ENCODE measurements around the gene MAP10. TPM values are rescaled to one million over a fixed set of nuclear protein-coding genes. Genes with fewer than 3 reads are reported as not detected.

The MAP10 gene
- total RNA-seq, 5 donors from 2014 or later (not counting 1 experiment from before 2014, with no cell fraction given) = 1.4 to 2.7 (median 1.5) TPM

- Mint-ChIP-seq H3K36me3 (no peaks in the 10 kb centered on the region), H3K4me1 (no peaks in the 10 kb centered on the region), H3K27me3 (peaks cover 0 to 8% of the 10 kb centered on the region in 2 donors), H3K9me3 (peaks cover 0 to 8% (median 5%) of the 10 kb centered on the region in 3 donors), H3K27ac (no peak overlapping the region), H3K4me3 (no peak overlapping the region)
- H3K36me3 ChIP-seq (ENCODE audit: control insufficient read depth in 2 of 2, extremely low read depth in 1 of 2, insufficient read depth in 1 of 2, low read length in 1 of 2) = no peaks in the 10 kb centered on the region
- H3K27me3 ChIP-seq (replicated peaks in 1 of 2; ENCODE audit: control insufficient read depth in 2 of 2, extremely low read depth in 1 of 2, insufficient read depth in 2 of 2, low read length in 1 of 2) = no peaks in the 10 kb centered on the region
- H3K27ac ChIP-seq (ENCODE audit: low read length) = no peak overlapping the region
- WGBS (ENCODE audit: insufficient coverage) = 40% methylated on average over 1 of the region's 6 CpGs
- CTCF ChIA-PET = no interaction called here
- POLR2A ChIA-PET = no interaction called here
- ATAC-seq (replicated peaks in 1 of 4) (no peak), DNase-seq (no peak)
- H3K4me3 ChIP-seq (ENCODE audit: control insufficient read depth in 1 of 2, extremely low read depth in 1 of 2, low read length in 1 of 2) = no peak overlapping the region
- H3K4me1 ChIP-seq (ENCODE audit: control insufficient read depth in 1 of 2, extremely low read depth in 1 of 2, insufficient read depth in 2 of 2, low read length in 2 of 2) = no peaks in the 10 kb centered on the region
- H3K9me3 ChIP-seq = peaks cover 5% of the 10 kb centered on the region
Measured at GRCh38 chr1:232841823-232842565, 36.8 kb downstream of the MAP10 start.

GRCh38 chr1:232844791-232845190, 39.6 kb downstream of the MAP10 start:
- Mint-ChIP-seq H3K4me3 (no peak overlapping the region), H3K9me3 (peaks cover 0 to 8% (median 5%) of the 10 kb centered on the region in 3 donors), H3K27me3 (peaks cover 0 to 8% of the 10 kb centered on the region in 2 donors), H3K27ac (no peak overlapping the region), H3K36me3 (no peaks in the 10 kb centered on the region), H3K4me1 (no peaks in the 10 kb centered on the region)
- no peaks in the 10 kb centered on the region for H3K36me3 ChIP-seq (ENCODE audit: control insufficient read depth in 2 of 2, extremely low read depth in 1 of 2, insufficient read depth in 1 of 2, low read length in 1 of 2)
- no peak for DNase-seq
- no peak for ATAC-seq (replicated peaks in 1 of 4)
- H3K4me3 ChIP-seq (ENCODE audit: control insufficient read depth in 1 of 2, extremely low read depth in 1 of 2, low read length in 1 of 2) = no peak overlapping the region
- no peaks in the 10 kb centered on the region for H3K4me1 ChIP-seq (ENCODE audit: control insufficient read depth in 1 of 2, extremely low read depth in 1 of 2, insufficient read depth in 2 of 2, low read length in 2 of 2)
- ChIA-PET CTCF (no interaction called here), POLR2A (no interaction called here)
- no peak overlapping the region for H3K27ac ChIP-seq (ENCODE audit: low read length)
- H3K9me3 ChIP-seq = peaks cover 5% of the 10 kb centered on the region
- no peaks in the 10 kb centered on the region for H3K27me3 ChIP-seq (replicated peaks in 1 of 2; ENCODE audit: control insufficient read depth in 2 of 2, extremely low read depth in 1 of 2, insufficient read depth in 2 of 2, low read length in 1 of 2)
- no CpG with 5 or more reads among the region's 5 CpGs for WGBS (ENCODE audit: insufficient coverage)

- ATAC-seq (replicated peaks in 1 of 4) = no peak
- 88% methylated on average over 2 of the region's 6 CpGs for WGBS (ENCODE audit: insufficient coverage)
- POLR2A ChIA-PET = no interaction called here
- CTCF ChIA-PET = no interaction called here
- H3K4me3 ChIP-seq (ENCODE audit: control insufficient read depth in 1 of 2, extremely low read depth in 1 of 2, low read length in 1 of 2) = no peak overlapping the region
- peaks cover 0 to 7% (median 5%) of the 10 kb centered on the region in 3 donors for H3K9me3 Mint-ChIP-seq
- H3K4me1 ChIP-seq (ENCODE audit: control insufficient read depth in 1 of 2, extremely low read depth in 1 of 2, insufficient read depth in 2 of 2, low read length in 2 of 2) = no peaks in the 10 kb centered on the region
- H3K36me3 ChIP-seq (ENCODE audit: control insufficient read depth in 2 of 2, extremely low read depth in 1 of 2, insufficient read depth in 1 of 2, low read length in 1 of 2) = no peaks in the 10 kb centered on the region
- no peaks in the 10 kb centered on the region for H3K4me1 Mint-ChIP-seq
- H3K36me3 Mint-ChIP-seq = no peaks in the 10 kb centered on the region
- H3K27ac Mint-ChIP-seq = no peak overlapping the region
- DNase-seq = no peak
- no peaks in the 10 kb centered on the region for H3K27me3 ChIP-seq (replicated peaks in 1 of 2; ENCODE audit: control insufficient read depth in 2 of 2, extremely low read depth in 1 of 2, insufficient read depth in 2 of 2, low read length in 1 of 2)
- no peak overlapping the region for H3K27ac ChIP-seq (ENCODE audit: low read length)
- H3K9me3 ChIP-seq = peaks cover 5% of the 10 kb centered on the region
- H3K27me3 Mint-ChIP-seq = peaks cover 0 to 8% of the 10 kb centered on the region in 2 donors
- no peak overlapping the region for H3K4me3 Mint-ChIP-seq
Measured at GRCh38 chr1:232845406-232845955, 40.3 kb downstream of the MAP10 start.

- Histone ChIP-seq H3K4me1 (ENCODE audit: control insufficient read depth in 1 of 2, extremely low read depth in 1 of 2, insufficient read depth in 2 of 2, low read length in 2 of 2) (no peaks in the 10 kb centered on the region), H3K9me3 (no peaks in the 10 kb centered on the region), H3K27me3 (replicated peaks in 1 of 2; ENCODE audit: control insufficient read depth in 2 of 2, extremely low read depth in 1 of 2, insufficient read depth in 2 of 2, low read length in 1 of 2) (peaks cover 0 to 3% of the 10 kb centered on the region in 2 experiments), H3K4me3 (ENCODE audit: control insufficient read depth in 1 of 2, extremely low read depth in 1 of 2, low read length in 1 of 2) (no peak overlapping the region), H3K27ac (ENCODE audit: low read length) (no peak overlapping the region), H3K36me3 (ENCODE audit: control insufficient read depth in 2 of 2, extremely low read depth in 1 of 2, insufficient read depth in 1 of 2, low read length in 1 of 2) (no peaks in the 10 kb centered on the region)
- CTCF ChIA-PET = no interaction called here
- Mint-ChIP-seq H3K4me1 (no peaks in the 10 kb centered on the region), H3K27me3 (peaks cover 1 to 5% of the 10 kb centered on the region in 2 donors), H3K27ac (no peak overlapping the region), H3K36me3 (no peaks in the 10 kb centered on the region), H3K9me3 (no peaks in the 10 kb centered on the region), H3K4me3 (no peak overlapping the region)
- POLR2A ChIA-PET = no interaction called here
- ATAC-seq (replicated peaks in 1 of 4) = no peak
- DNase-seq = no peak
- no CpG with 5 or more reads among the region's 5 CpGs for WGBS (ENCODE audit: insufficient coverage)
Measured at GRCh38 chr1:232851532-232851931, 46.3 kb downstream of the MAP10 start.

- ATAC-seq (replicated peaks in 1 of 4) = no peak
- ChIA-PET CTCF (no interaction called here), POLR2A (interaction anchor here in 1 of 2 donors (0.6 kb wide), 1 partner anchor 102 kb away, joined by 3 read pairs; no protein-coding TSS in a partner anchor)
- Histone ChIP-seq H3K36me3 (ENCODE audit: control insufficient read depth in 2 of 2, extremely low read depth in 1 of 2, insufficient read depth in 1 of 2, low read length in 1 of 2) (no peaks in the 10 kb centered on the region), H3K4me3 (ENCODE audit: control insufficient read depth in 1 of 2, extremely low read depth in 1 of 2, low read length in 1 of 2) (no peak overlapping the region), H3K4me1 (ENCODE audit: control insufficient read depth in 1 of 2, extremely low read depth in 1 of 2, insufficient read depth in 2 of 2, low read length in 2 of 2) (no peaks in the 10 kb centered on the region), H3K27ac (ENCODE audit: low read length) (no peak overlapping the region), H3K27me3 (replicated peaks in 1 of 2; ENCODE audit: control insufficient read depth in 2 of 2, extremely low read depth in 1 of 2, insufficient read depth in 2 of 2, low read length in 1 of 2) (peaks cover 0 to 3% of the 10 kb centered on the region in 2 experiments), H3K9me3 (no peaks in the 10 kb centered on the region)
- no peak for DNase-seq
- WGBS (ENCODE audit: insufficient coverage) = 86% methylated on average over 1 of the region's 7 CpGs
- H3K36me3 Mint-ChIP-seq = no peaks in the 10 kb centered on the region
- no peak overlapping the region for H3K27ac Mint-ChIP-seq
- H3K4me1 Mint-ChIP-seq = no peaks in the 10 kb centered on the region
- H3K9me3 Mint-ChIP-seq = no peaks in the 10 kb centered on the region
- H3K27me3 Mint-ChIP-seq = peaks cover 1 to 5% of the 10 kb centered on the region in 2 donors
- H3K4me3 Mint-ChIP-seq = no peak overlapping the region
Measured at GRCh38 chr1:232853994-232854797, 49.0 kb downstream of the MAP10 start.

GRCh38 chr1:232854798-232855159, 49.6 kb downstream of the MAP10 start:
- Mint-ChIP-seq H3K4me1 (no peaks in the 10 kb centered on the region), H3K4me3 (no peak overlapping the region), H3K9me3 (no peaks in the 10 kb centered on the region), H3K27me3 (peaks cover 1 to 5% of the 10 kb centered on the region in 2 donors), H3K27ac (no peak overlapping the region), H3K36me3 (no peaks in the 10 kb centered on the region)
- no peaks in the 10 kb centered on the region for H3K4me1 ChIP-seq (ENCODE audit: control insufficient read depth in 1 of 2, extremely low read depth in 1 of 2, insufficient read depth in 2 of 2, low read length in 2 of 2)
- ChIA-PET CTCF (no interaction called here), POLR2A (no interaction called here)
- H3K27me3 ChIP-seq (replicated peaks in 1 of 2; ENCODE audit: control insufficient read depth in 2 of 2, extremely low read depth in 1 of 2, insufficient read depth in 2 of 2, low read length in 1 of 2) = peaks cover 0 to 3% of the 10 kb centered on the region in 2 experiments
- ATAC-seq (replicated peaks in 1 of 4) (no peak), DNase-seq (no peak)
- no peak overlapping the region for H3K4me3 ChIP-seq (ENCODE audit: control insufficient read depth in 1 of 2, extremely low read depth in 1 of 2, low read length in 1 of 2)
- no peak overlapping the region for H3K27ac ChIP-seq (ENCODE audit: low read length)
- H3K9me3 ChIP-seq = no peaks in the 10 kb centered on the region
- H3K36me3 ChIP-seq (ENCODE audit: control insufficient read depth in 2 of 2, extremely low read depth in 1 of 2, insufficient read depth in 1 of 2, low read length in 1 of 2) = no peaks in the 10 kb centered on the region
- WGBS (ENCODE audit: insufficient coverage) = no CpG with 5 or more reads among the region's 2 CpGs

Data from T-cell (primary cell).